HG03520 (cell line): ENCODE results near the gene POU2F3.

Source experiments
- ATAC-seq: cut with Tn5 transposase; IDR thresholded peaks from one replicate; pipeline ENCODE4 v1.9.1; 2021; ENCODE audit warnings: mild to moderate bottlenecking, moderate library complexity; ENCODE audit not compliant: unreplicated experiment

The POU2F3 gene

DNA sequence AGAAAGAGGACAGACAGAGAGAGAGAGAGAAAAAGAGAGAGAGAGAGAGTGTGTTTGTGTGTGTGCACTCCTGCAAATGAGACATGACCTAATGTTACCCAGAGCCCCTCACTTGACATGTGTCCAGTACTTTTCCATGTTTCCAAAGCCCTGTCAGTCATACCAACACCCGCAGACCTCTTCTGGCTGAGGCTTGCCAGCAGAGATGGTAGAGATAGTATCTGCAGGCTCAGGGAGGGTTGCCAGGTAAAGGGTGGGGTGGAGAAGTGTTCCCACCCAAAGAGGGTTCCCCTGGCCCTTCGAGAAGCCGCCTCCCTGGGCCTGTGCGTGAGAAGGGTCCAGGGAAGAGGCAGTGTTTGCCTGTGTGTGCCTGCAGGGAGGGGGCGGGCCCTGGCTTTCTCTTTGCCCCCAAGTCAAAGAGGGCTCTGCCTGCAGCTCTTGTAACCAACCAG is 40.7 kb downstream of the POU2F3 start:
- ATAC-seq: no peak

- no peak for ATAC-seq
These were observed 41.3 kb downstream of the POU2F3 start for GRCh38 chr11:120281143-120281795.

DNA sequence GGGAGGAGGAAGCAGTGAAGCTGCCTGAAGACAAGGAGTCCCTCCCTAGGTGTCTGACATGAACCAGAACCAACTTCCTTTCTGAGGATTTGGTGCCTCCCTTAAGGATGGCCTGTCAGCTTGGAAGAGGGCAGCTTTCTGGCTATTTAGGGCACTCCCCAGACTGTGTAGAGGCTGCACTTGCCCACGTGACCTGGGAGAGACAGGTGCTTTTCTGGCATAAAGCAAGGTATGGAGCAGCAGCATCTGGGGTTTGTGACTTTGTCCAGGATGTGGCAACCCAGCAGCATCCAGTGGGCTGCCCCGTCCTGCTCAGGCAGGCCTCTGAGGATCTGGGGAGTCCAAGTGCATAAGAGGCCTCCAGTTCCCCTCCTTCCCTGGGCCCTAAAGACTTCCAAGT is 43.2 kb downstream of the POU2F3 start:
- ATAC-seq: no peak

DNA sequence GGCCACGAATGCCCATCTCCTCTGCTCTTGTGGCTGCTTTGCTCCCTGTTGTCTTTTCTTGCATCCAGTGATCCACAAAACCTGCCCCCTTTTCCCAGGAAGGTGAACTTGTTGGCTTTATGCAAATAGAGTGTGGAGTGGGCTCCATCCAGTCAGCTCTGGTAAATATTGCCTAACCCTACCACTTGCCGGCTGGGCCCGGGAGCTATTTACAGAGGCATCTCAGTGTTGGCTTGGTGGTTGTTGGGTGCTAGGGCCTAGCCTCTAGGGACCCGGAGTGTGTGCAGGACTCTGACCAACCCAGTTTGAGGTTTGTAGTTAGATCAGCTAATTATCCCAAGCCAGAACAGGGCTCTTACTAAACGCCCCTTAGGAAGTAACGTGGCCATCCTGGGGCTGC is 44.3 kb downstream of the POU2F3 start:
- ATAC-seq: no peak

DNA sequence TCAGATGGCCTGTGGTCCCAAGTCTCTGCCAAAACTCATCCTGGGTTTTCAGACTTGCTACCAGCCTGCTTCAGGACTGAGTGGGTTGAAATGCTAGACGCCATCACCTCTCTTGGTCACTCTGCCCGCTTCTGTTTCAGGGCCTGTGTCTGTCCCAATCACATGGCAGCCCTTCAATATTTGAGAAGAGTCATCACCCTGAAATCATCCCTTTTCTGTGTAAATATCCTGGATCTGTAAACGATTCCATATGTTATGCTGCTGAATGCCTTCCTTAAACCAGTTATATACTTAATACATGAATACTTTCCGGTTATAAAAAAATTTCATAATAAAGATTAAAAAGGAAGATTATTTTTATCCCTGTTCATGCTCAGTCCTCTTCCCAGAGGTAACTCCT is 45.3 kb downstream of the POU2F3 start:
- no peak for ATAC-seq

GRCh38 chr11:120288021-120288420 is 48.1 kb downstream of the POU2F3 start:
- ATAC-seq: no peak

GRCh38 chr11:120289426-120289825 is 49.5 kb downstream of the POU2F3 start:
- no peak for ATAC-seq

GRCh38 chr11:120290956-120291355 is 51.0 kb downstream of the POU2F3 start:
- ATAC-seq: no peak

- ATAC-seq: no peak
These were observed 53.3 kb downstream of the POU2F3 start for GRCh38 chr11:120293038-120293800.

- ATAC-seq: no peak
These were observed 54.2 kb downstream of the POU2F3 start for GRCh38 chr11:120294096-120294495.

DNA sequence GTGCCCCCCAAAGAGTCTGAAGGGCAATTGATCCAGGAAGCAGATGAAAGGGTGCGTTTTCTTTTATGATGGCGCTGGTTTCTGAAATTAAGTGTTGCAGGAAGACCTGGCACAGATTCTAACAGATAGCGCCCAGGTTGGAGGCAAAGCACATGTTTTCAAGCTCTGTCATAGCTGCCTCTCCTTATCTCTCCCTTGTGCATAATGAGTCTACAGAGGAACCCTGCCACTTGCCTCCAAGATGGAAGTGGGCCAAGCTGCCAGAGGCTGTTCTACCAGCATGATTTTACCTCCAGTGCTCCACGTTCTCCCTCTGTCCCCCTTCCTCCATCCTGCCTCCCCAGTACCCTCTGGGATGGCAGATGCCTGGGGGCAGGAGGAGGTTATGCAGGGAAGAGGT is 55.2 kb downstream of the POU2F3 start:
- ATAC-seq: no peak

DNA sequence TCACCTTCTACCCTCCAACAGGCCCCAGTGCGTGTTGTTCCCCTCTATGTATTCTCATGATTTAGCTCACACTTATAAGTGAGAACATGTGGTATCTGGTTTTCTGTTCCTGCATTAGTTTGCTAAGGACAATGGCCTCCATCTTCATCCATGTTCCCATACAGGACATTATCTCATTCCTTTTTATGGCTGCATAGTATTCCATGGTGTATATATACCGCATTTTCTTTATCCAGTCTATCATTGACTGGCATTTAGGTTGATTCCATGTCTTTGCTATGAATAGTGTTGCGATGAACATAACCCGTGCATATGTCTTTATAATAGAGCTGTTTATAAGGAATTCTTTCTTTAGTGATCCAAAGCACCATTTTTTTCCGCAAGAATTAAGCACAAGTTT is 56.6 kb downstream of the POU2F3 start:
- no peak for ATAC-seq

GRCh38 chr11:120298461-120298860 is 58.5 kb downstream of the POU2F3 start:
- ATAC-seq: no peak

DNA sequence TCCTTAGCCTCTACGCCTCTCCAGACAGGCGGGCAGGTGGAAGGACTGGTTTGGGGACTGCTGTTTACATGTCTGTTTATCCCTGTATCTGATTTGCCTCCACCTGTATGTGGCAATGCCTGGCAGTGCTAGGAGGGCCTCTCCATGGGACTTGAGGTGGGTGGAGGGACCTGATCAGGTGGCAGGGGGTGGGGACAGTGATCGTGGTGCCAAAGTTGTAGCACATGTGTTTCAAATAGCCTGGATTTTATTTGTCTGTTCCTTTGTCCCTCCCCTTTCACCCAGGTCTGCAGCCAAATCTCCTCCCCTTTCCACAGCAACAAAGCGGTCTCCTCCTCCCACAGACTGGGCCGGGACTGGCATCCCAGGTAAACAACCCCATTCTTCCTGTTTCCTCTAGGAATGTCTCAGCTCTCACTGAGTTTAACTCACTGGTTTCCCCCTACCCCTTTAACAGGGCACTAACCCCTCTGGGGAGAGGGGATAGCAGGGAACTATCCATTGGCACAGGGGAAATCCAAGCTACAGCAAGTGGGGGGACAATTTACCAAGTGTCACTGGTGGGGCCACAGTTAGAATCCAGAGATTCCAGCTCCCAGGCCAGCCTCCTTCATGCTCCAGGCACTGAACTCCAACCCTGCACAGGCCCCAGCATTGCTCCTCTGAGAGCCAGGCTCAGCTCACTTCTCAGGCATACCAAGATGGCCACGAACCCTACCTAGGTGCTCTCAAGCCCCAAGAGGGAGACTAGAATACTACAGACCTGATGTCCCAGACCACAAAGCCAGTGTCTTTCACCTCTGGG is 62.3 kb downstream of the POU2F3 start:
- ATAC-seq: no peak

DNA sequence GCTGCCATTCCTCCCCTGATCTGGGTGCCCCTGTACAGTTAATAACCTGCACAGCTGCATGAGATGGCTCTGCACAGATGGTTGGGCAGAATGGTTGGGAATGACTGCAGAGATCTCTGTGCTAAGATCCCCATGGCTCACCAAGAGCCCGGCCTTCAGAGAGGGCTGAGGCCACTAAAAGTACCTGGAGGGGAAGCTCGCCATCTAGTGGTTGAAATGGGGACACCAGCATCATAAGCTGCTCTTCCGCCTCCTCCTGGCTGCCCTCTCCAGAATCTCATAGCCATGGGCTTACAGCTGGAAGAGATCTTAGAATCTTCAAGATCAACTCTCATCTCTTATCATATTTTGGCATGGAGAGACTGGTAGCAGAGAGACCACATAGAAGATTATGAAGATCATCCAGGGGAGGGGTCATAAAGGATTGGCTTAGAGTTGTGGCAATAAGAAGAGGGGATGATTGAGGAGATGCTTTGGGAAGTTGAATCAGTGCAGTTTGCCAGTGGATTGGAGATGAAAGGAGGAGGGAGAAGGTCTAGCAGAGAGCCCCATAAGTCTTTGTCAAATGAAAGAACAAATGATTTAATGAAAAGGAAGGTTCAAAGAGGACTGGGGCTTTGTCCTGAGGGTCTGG is 63.2 kb downstream of the POU2F3 start:
- ATAC-seq: peak; percentile 66

GRCh38 chr11:120304526-120304925 is 64.6 kb downstream of the POU2F3 start:
- ATAC-seq: no peak

DNA sequence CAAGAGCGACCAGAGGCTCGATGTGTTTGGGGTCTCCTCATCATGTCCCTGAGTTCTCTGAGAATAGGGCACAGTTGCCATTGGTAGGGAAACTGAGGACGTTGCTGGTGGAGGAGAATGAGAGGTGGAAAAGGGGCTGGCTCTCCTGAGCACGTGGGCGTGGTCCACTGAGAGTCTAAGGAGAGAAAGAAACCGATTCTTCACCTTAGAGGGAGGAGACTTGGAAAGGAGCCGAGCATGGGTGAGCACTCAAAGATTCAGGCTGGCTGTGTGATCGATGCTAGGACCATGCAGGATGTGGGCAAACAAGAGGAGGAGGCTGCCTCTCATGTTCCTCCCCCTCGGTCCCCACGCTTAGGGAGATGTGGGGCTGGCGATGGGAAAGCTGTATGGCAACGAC is 65.3 kb downstream of the POU2F3 start:
- no peak for ATAC-seq

DNA sequence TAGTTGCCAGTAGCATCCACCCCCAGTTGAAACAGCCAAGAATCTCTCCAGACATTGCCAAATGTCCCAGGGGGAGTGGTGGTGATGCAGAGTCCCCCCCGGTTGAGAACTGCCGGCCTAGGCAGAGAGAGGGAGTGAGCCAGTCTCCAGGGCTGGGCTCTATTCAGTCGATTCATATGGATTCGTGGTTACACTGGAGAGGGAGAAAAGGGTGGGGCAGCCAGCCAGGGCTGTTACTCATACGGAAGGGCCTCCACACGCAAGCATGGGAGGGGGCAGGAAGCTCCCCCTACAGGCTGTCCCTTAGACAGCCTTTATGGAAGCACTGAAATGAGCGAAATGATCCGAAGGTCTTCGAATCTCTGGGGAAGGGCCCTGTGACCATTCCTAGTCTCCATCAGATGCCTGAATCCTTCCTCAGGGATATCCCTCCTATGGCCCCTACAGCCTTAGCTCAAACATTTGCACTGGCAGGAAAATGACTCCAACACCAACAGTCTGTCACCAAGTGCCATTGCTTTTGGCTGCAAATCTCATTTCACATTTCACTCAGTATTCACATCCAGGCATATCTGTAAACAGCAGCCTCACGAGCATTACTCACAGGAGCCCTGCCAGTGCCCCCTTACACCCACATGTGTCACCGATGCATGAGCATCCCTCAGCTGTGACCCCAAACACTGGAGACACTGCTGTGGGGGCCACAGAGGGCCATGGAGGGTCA is 66.7 kb downstream of the POU2F3 start:
- no peak for ATAC-seq

GRCh38 chr11:120307476-120307875 is 67.5 kb downstream of the POU2F3 start:
- no peak for ATAC-seq

GRCh38 chr11:120308081-120308480 is 68.1 kb downstream of the POU2F3 start:
- no peak for ATAC-seq

GRCh38 chr11:120310870-120311269 is 70.9 kb downstream of the POU2F3 start:
- ATAC-seq: no peak
